Naive B cell (primary cell): Measurements from ENCODE around the gene ANP32B. TPM values are rescaled to one million over a fixed set of nuclear protein-coding genes. Genes with fewer than 3 reads are reported as not detected.
"Not testable (repeated sequence)": the region's sequence is repeated elsewhere in the genome, so short reads cannot be mapped to it uniquely, and the experiment has no call there.

Experiments used
- ATAC-seq, 2 donors: fragments of 150-1000 bp; cut with Tn5 transposase; 2 replicates each; pipeline ENCODE4 v1.10.0; 2021; ENCODE audit warnings: low read depth in 2 of 2, mild to moderate bottlenecking in 2 of 2, moderate library complexity in 2 of 2
- DNase-seq: peaks from one replicate; pipeline ENCODE4 v3.0.0; 2022
- H3K27ac Mint-ChIP-seq, 6 donors: one replicate each; pipeline ENCODE4 v1.8.0; 2020 to 2022; ENCODE audit warnings: mild to moderate bottlenecking in 6 of 6, mixed read lengths in 6 of 6, moderate library complexity in 5 of 6, inconsistent platforms in 2 of 6
- H3K27me3 Mint-ChIP-seq, 3 donors: one replicate each; pipeline ENCODE4 v1.8.0; 2021 to 2022; ENCODE audit warnings: mixed read lengths in 3 of 3, mild to moderate bottlenecking in 1 of 3
- H3K36me3 Mint-ChIP-seq, 2 donors: one replicate each; pipeline ENCODE4 v1.8.0; 2020 to 2022; ENCODE audit warnings: mixed read lengths in 2 of 2, inconsistent platforms in 1 of 2, mild to moderate bottlenecking in 1 of 2
- H3K4me1 Mint-ChIP-seq, 3 donors: one replicate each; pipeline ENCODE4 v1.8.0; 2020 to 2022; ENCODE audit warnings: mixed read lengths in 3 of 3, inconsistent platforms in 1 of 3, mild to moderate bottlenecking in 1 of 3, moderate library complexity in 1 of 3
- H3K4me3 Mint-ChIP-seq, 8 donors: one replicate each; pipeline ENCODE4 v1.8.0; 2020 to 2022; ENCODE audit warnings: mild to moderate bottlenecking in 8 of 8, mixed read lengths in 8 of 8, moderate library complexity in 8 of 8, inconsistent platforms in 2 of 8
- H3K9me3 Mint-ChIP-seq, 7 donors: one replicate each; pipeline ENCODE4 v1.8.0; 2020 to 2022; ENCODE audit warnings: mixed read lengths in 7 of 7, mild to moderate bottlenecking in 5 of 7, inconsistent platforms in 2 of 7, moderate library complexity in 1 of 7
- polyA plus RNA-seq, 6 donors: library from polyadenylated mRNA; unstranded; fragments of 300-500 nt; fragmentation: Illumina TruSeq; gene quantifications; one replicate each; pipeline ENCODE4 v1.2.3, GENCODE V29; 2021; ENCODE audit warnings: low read depth in 6 of 6

Gene ANP32B
- polyA plus RNA-seq, 6 donors from 2014 or later = 47.9 to 75.3 (median 70.6) TPM

- Mint-ChIP-seq H3K36me3 (peaks cover 0 to 8% of the 10 kb centered on the region in 2 donors), H3K9me3 (peaks cover 2 to 10% (median 3%) of the 10 kb centered on the region in 7 donors), H3K4me3 (no peak overlapping the region), H3K4me1 (no peaks in the 10 kb centered on the region), H3K27me3 (peaks cover 0 to 16% (median 0%) of the 10 kb centered on the region in 3 donors), H3K27ac (no peak overlapping the region)
- ATAC-seq (no peak), DNase-seq (no peak)
Observed at GRCh38 chr9:97972753-97973152, 10.4 kb upstream of the ANP32B start.

- ATAC-seq (no peak), DNase-seq (no peak)
- Mint-ChIP-seq H3K4me1 (no peaks in the 10 kb centered on the region), H3K36me3 (peaks cover 0 to 8% of the 10 kb centered on the region in 2 donors), H3K27me3 (peaks cover 0 to 4% (median 0%) of the 10 kb centered on the region in 3 donors), H3K27ac (no peak overlapping the region), H3K4me3 (no peak overlapping the region), H3K9me3 (peaks cover 2 to 10% (median 3%) of the 10 kb centered on the region in 7 donors)
Observed at GRCh38 chr9:97975376-97975775, 7.8 kb upstream of the ANP32B start.

- not testable (repeated sequence) for H3K27me3 Mint-ChIP-seq, H3K27ac Mint-ChIP-seq, H3K4me1 Mint-ChIP-seq, H3K36me3 Mint-ChIP-seq, DNase-seq, H3K9me3 Mint-ChIP-seq, ATAC-seq
- peak overlapping the region in 1 of 8 donors; percentile 52 for H3K4me3 Mint-ChIP-seq
Observed at GRCh38 chr9:97976633-97977032, 6.5 kb upstream of the ANP32B start.

- no peak overlapping the region for H3K27ac Mint-ChIP-seq
- no peaks in the 10 kb centered on the region for H3K27me3 Mint-ChIP-seq
- DNase-seq (no peak), ATAC-seq (no peak)
- H3K4me1 Mint-ChIP-seq = peaks cover 0 to 8% (median 8%) of the 10 kb centered on the region in 3 donors
- no peak overlapping the region for H3K4me3 Mint-ChIP-seq
- H3K36me3 Mint-ChIP-seq = peaks cover 0 to 8% of the 10 kb centered on the region in 2 donors
- H3K9me3 Mint-ChIP-seq = peaks cover 2 to 10% (median 3%) of the 10 kb centered on the region in 7 donors
Observed at GRCh38 chr9:97978371-97979130, 4.6 kb upstream of the ANP32B start.

GRCh38 chr9:97979788-97980478 is 3.2 kb upstream of the ANP32B start:
- Mint-ChIP-seq H3K27me3 (no peaks in the 10 kb centered on the region), H3K27ac (no peak overlapping the region), H3K36me3 (peaks cover 0 to 6% of the 10 kb centered on the region in 2 donors), H3K9me3 (peaks cover 0 to 9% (median 3%) of the 10 kb centered on the region in 7 donors), H3K4me3 (peak overlapping the region in 1 of 8 donors; percentile 90), H3K4me1 (peaks cover 0 to 8% (median 8%) of the 10 kb centered on the region in 3 donors)
- ATAC-seq = no peak
- DNase-seq = no peak

- Mint-ChIP-seq H3K4me3 (peak overlapping the region in 1 of 8 donors; percentile 90), H3K27me3 (no peaks in the 10 kb centered on the region)
- ATAC-seq = no peak
Observed at GRCh38 chr9:97980479-97980803, 2.7 kb upstream of the ANP32B start.

GRCh38 chr9:97980918-97981845 is 2.0 kb upstream of the ANP32B start:
- DNase-seq (no peak), ATAC-seq (no peak)
- Mint-ChIP-seq H3K27me3 (no peaks in the 10 kb centered on the region), H3K4me3 (peak overlapping the region in 5 of 8 donors; percentile 2 to 90 (median 48)), H3K4me1 (peaks cover 3 to 17% (median 17%) of the 10 kb centered on the region in 3 donors), H3K27ac (peak overlapping the region in 2 of 6 donors; percentile 67 to 88), H3K36me3 (no peaks in the 10 kb centered on the region), H3K9me3 (no peaks in the 10 kb centered on the region)

More at GRCh38 chr9:97980479-97980803, 2.7 kb upstream of the ANP32B start:
- DNase-seq = no peak
- H3K27ac Mint-ChIP-seq = no peak overlapping the region
- H3K4me1 Mint-ChIP-seq = peaks cover 0 to 10% (median 10%) of the 10 kb centered on the region in 3 donors
- H3K36me3 Mint-ChIP-seq = peaks cover 0 to under 1% of the 10 kb centered on the region in 2 donors
- peaks cover 0 to 4% (median 2%) of the 10 kb centered on the region in 7 donors for H3K9me3 Mint-ChIP-seq

- peak overlapping the region; percentile 72 to 93 (median 84) for H3K4me3 Mint-ChIP-seq
- peak overlapping the region; percentile 67 to 95 (median 90) for H3K27ac Mint-ChIP-seq
- no peaks in the 10 kb centered on the region for H3K9me3 Mint-ChIP-seq
- no peaks in the 10 kb centered on the region for H3K36me3 Mint-ChIP-seq
- peaks cover 10 to 24% (median 23%) of the 10 kb centered on the region in 3 donors for H3K4me1 Mint-ChIP-seq
- DNase-seq (no peak), ATAC-seq (no peak)
- no peaks in the 10 kb centered on the region for H3K27me3 Mint-ChIP-seq
Observed at GRCh38 chr9:97981846-97982682, 1.1 kb upstream of the ANP32B start.

- H3K27ac Mint-ChIP-seq = peak overlapping the region; percentile 44 to 96 (median 84)
- H3K4me3 Mint-ChIP-seq = peak overlapping the region; percentile 80 to 93 (median 88)
- no peaks in the 10 kb centered on the region for H3K36me3 Mint-ChIP-seq
- peak; percentile 27 to 34 for ATAC-seq
- peaks cover 19 to 37% (median 36%) of the 10 kb centered on the region in 3 donors for H3K4me1 Mint-ChIP-seq
- no peaks in the 10 kb centered on the region for H3K9me3 Mint-ChIP-seq
- peak; percentile 75 for DNase-seq
- H3K27me3 Mint-ChIP-seq = no peaks in the 10 kb centered on the region
Observed at GRCh38 chr9:97983589-97984187, 547 bp downstream of the ANP32B start.

- Mint-ChIP-seq H3K4me3 (peak overlapping the region; percentile 39 to 95 (median 76)), H3K27ac (peak overlapping the region in 3 of 6 donors; percentile 24 to 91 (median 81)), H3K4me1 (peaks cover 20 to 45% (median 43%) of the 10 kb centered on the region in 3 donors)
Observed at GRCh38 chr9:97984188-97985057, 1.3 kb downstream of the ANP32B start.

GRCh38 chr9:97985058-97985861 is 2.1 kb downstream of the ANP32B start:
- no peaks in the 10 kb centered on the region for H3K36me3 Mint-ChIP-seq
- ATAC-seq (peak in 1 of 2 donors; percentile 0), DNase-seq (no peak)
- H3K9me3 Mint-ChIP-seq = no peaks in the 10 kb centered on the region
- H3K4me1 Mint-ChIP-seq = peaks cover 28 to 53% (median 51%) of the 10 kb centered on the region in 3 donors
- peak overlapping the region; percentile 53 to 93 (median 92) for H3K27ac Mint-ChIP-seq
- peak overlapping the region; percentile 71 to 95 (median 84) for H3K4me3 Mint-ChIP-seq
- H3K27me3 Mint-ChIP-seq = no peaks in the 10 kb centered on the region

More at GRCh38 chr9:97984188-97985057, 1.3 kb downstream of the ANP32B start:
- Mint-ChIP-seq H3K36me3 (no peaks in the 10 kb centered on the region), H3K27me3 (no peaks in the 10 kb centered on the region), H3K9me3 (no peaks in the 10 kb centered on the region)
- ATAC-seq = peak; percentile 42 to 46
- DNase-seq = peak; percentile 86
